ENCODE data around the gene NFIB.

Gene NFIB

DNA sequence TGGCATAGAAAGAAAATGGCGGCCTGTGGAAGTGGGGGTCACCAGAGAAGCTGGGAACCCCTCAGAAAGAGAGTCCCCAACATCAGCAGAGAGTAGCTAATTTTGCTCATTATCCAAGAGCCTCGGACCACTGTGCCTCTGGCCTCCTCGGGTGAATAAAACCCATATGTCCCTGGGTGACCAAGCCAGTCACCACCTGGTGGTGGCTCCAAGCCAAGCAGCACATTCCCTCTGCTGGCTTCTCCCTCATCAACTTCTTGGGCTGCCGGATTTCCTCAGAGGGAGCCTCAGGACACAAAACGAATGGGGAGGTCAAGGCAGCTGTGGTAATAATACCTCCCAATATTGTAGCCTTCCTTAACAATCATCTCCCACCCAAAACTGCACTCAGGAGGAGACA, 242.5 kb downstream of the NFIB start:
- DNase-seq, result no peak

DNA sequence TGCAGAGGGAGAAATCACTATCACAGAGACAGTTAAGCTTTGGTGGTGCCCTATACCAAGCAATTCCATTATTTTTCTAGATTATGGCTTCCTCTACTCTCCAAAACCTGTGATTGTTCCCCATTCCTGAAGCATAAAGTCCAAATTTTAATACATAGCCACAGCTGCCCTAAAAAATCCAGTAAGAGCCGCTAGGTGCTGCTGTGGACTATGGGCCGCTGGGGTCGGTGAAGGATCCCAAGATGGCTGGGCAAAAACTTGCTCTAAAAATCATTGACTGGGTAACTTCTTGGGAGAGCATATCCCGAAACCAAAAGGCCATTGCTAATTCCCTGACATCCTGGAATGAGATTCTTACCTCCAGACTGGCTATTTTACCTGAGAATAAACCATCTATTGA, 245.3 kb downstream of the NFIB start:
- DNase-seq, result no peak

DNA sequence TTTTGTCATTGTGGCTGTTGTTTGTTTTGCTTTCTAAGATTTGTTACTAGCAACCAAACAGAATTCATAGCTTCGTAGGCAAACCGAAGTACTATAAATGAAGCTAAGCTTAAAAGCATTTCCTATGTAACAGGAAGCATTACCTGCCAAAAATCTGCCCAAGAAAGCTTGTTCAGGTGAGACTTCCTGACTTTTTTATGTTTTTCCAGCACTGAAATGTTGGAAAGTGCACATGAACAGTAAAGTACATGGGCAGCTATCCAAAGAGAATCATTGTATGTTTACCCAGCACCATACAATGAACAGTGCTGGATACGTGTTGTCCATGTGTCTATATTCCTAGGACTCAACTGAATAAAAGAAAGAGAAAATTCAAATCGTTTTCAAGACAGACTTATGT, 247.1 kb downstream of the NFIB start:
- DNase-seq, result no peak

DNA sequence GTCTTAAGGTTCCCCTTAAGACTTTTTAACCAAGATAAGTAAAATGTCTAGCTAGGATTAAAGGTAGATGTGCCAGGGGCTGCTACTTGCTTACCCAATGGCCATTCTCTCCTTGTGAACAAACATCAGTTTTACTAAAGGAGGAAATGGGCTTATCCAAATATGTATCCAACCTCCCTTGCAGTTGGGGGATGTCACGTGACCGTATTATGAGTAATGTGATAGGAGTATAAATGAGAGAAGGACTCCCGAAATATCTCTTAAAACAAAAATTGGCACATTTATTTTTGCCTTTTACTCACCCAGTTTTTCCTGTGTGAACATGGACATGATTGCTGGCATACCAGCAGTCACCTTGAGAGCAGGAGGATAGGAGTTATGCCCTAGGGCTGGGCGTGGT, 247.9 kb downstream of the NFIB start:
- DNase-seq, result no peak

DNA sequence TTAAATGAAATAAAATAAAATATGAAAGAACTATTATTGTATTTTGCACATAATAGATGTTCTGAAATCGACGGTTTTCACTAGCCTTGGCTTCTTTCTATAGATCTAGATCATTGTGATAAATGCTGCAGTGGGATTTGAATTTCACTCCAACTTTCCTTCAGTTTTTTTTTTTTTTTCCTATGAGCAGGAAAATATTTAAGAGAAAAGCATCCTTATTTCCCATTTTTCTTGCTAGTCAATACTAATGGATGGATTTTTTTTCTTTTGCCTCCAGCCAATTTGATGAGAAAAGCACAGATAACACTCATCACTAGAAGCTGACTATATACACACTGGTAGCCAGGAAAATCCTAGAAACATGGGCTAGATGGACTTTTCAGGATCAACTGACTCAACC, 249.0 kb downstream of the NFIB start:
- no peak for DNase-seq

DNA sequence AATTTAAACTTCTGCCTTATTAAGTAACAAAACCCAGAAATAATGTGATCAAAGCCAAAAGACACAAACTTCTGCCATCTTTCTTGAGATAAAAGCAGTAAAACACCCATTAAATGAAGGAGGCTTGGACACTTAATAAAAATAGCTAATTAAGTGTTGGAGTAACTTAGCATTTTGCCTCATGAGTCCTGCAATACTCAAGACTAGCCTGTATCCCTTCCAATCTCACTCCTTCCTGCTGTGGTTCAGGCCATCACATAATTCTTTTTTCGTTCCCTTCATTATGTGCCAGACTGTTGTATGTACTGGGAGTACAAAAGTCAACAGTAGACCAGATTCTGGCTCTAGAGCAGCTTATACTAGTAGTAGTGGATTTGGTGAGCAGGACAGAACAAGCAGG, 250.2 kb downstream of the NFIB start:
- no peak for DNase-seq

DNA sequence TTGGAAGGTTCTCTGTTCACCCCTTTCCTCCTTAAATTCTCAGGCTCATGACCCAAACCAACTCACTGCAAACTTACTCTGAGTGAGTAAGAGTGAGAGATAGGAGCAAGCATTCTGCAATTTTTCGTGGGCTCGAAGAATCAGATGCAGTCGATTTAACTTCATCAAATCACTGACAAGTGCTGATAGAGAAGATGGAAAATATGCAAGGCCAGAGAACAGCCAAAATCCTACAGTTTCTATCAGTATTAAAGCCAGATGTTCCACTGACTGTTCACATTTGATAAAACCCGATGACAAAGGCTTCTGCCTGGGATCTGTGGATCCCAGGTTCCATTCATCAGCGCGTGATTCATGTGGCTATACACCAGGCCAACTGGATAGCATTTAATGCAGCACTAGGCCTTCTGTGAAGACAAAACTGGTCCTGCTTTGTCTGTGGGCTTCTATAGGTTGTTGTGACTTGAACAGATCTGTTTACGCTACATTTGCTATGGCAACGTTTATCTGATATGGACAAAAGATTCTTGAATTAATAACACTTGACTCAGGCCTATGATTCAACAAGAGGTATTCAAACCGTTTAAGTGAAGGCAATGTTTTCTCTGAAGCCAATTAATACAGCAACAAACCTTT, 251.2 kb downstream of the NFIB start:
- DNase-seq, result no peak

DNA sequence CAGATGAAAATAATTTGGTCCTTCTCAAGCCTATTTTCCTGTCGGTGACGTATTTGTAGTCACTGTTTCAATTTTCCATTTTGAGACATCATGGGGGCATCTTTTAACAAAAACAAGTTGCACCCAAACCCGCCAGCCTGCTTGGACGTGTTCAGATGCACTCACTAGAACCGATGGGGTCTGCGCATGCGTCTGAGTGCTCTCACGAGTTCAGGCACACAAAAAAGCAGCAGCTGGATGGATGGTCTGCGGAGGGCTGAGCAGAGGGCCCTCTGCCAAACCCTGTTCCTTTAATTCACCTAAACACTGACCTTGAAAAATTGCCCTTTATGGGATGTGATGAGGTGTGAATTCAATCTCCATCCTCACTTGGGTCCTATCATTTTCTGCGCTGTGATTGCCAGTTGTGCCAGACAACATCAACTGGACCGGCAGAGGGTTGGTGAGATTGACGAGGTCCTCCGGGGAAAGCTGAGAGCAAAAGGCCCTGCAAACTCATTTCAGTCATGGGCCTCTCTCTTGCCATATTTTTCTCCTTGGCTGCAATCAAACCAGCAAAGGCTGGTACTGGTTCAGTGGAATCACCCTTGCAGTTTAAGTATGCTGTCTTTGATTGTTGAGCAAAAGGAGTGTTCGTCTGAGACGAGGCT, 251.9 kb downstream of the NFIB start:
- DNase-seq, result no peak

DNA sequence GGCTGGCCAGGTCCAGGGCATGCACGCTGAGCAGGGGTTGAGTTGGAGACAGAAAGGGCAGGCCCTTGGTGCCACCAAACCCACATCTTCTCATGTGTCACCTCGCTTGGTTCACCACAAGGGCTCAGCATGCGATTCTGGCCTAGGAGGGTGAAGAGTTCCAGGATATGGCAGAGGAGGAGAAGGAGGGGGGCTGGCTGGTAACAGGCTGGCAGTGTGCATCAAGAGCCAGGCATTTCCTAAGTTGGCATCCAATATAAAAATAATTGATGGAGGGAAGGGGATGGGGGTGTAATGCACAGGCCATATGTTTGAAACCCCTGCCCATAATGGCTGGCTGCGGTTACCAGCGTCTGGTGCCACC, 255.6 kb downstream of the NFIB start:
- no peak for DNase-seq

DNA sequence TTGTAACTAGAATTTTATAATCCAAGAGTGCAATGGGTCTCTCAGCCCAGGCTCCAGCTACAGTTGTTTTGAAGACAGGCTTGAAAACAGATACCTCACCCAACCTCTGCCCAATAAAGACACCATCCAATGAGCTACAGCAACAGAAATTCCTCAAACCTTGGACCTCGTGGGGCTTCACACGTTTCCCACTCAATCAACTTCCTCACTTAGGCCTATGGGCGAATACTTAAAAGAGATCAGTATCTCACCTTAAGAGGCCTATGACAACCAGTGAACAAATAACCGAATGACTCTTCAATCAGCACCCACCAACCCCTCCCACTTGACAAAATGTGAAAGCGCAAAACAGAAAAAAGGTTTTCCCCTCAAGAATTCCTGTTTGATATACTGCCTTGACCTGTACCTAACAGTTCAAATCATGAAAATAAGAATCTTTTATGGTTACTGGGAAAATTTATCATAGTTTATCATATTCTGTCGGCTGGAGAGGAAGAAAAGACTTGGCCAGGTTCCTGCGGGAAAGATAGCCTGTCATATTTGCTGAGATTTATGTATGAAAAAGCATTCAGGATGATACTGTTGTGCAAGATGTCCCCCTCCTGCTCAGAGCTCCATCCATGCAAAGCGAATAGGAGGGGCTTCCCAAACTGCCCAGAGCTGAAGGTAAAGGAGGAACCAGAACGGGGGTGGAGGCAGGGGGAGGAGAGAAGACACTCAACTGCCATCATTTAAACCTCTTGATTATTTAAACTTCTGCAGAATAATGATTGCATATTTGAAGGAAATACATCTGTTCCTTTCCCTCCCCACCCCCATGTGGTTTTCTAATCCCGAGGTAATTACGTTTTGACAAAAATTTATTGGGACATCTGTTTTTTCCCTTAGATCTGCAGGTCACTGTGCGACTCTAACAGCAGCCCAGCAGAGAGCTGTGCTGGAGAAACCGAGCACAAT, 256.3 kb downstream of the NFIB start:
- no peak for DNase-seq

DNA sequence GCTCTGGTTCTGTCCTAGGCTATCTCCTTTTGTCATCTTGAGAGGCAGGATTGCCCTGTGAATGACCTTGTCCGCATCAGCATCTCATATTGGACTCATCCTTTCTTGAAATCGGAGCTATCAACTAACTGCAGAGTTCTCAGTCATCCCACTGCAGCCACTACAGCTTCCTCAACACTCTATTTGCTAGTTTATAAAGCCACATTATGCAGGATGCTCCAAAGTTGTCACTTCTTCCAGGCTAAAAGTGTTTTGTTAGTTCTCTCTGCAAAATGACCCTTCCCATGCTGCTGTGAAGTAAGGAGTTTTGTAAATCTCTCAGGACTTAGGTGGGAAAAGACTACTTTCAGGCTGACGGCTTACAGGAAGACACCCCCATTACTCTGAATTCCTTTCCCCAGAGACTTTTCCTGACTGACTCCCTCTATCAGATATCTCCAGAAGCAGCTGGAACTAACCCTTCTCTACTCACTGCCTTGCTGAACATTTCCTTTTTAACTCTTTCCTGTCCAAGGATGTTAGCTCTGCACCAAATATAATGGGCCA, 257.6 kb downstream of the NFIB start:
- DNase-seq, result no peak

DNA sequence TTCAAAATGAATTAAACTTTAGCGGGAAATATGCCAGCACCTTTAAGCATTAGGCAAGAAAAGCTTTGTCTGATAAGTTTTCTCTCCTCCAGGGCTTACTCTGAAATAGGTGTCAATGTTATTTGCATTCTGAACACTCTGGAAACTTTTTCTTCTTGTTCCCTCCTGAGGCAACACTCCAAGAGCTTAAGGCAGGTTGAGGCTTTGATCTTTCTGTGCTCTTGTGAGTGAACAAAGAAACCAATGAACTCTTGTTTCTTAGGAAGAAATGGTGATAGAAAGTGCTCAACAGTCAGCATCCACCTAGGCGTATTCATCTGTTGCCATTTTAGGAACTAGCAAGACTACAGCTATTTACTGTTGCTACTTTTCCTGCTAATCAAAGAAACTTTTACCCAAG, 259.8 kb downstream of the NFIB start:
- no peak for DNase-seq

DNA sequence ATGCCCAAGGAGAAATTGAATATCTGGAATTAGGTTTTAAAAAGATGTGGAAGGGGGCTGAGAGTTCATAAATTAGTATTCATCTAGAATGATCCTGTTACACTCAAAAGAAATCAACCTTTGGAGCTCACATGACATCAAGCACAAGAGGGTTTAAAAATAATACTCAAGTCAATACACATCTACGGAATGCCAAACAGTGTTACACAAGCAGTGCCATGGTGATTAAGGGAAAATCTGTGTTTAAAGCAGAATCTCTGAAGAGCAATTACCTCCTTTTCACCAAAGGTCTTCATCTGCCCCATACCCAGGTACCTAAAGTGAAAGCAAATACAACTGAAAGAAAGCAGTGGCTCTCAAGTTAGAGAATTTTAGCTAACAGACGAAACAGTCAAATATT, 261.6 kb downstream of the NFIB start:
- no peak for DNase-seq

DNA sequence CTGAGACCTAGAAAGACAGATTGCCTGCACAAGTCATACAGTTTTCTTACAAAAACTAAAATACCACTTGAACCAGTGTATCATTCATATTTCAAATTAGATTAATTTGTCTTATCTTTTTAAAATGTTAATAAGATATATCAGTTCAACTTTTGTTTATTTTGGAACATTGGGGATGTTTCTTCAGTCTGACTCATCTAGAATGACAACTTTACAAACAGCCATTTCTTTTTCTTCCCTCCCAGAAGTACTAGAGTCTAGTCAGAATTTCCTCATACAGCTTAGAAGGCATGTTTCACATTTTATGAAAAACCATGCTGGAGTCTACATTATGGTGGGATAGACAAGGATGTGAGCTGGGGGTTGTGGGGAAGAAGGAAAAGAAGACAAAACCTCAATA, 262.5 kb downstream of the NFIB start:
- DNase-seq, result no peak

DNA sequence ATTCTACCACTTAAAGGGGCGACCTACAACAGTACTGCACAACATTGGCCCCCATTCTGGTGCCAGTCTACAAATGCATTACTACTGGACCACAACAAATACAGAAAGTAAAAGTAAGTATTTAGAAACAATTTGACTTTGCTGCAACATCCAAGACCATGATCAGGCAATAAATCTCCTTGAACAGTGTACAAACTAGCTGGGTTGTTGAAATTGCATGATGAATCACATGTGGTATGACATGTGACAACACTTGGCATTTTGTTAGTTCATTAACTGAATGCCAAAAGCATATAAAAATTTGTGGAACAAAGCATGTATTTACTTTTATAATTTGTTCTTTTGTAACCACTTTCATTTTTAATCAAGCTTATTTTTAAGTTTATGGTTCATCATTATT, 270.5 kb downstream of the NFIB start:
- no peak for DNase-seq

DNA sequence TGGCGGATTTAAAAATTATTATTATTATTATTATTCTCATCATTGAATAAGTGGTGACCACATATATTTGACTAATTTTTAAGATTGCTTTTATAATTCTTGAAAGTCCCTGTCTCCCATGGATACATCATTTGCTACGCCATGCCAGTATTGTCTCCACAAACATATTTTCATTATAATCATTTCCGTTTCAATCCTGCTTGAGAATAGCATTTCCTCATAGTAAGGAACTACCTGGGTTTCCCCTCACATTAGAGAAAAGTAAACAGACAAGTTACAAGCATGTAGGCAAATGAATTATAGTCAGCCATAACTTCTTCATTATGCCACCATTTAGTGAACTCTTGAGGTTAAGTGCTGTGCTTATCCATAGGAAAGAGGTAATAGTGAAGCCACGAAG, 276.6 kb downstream of the NFIB start:
- DNase-seq, result no peak

DNA sequence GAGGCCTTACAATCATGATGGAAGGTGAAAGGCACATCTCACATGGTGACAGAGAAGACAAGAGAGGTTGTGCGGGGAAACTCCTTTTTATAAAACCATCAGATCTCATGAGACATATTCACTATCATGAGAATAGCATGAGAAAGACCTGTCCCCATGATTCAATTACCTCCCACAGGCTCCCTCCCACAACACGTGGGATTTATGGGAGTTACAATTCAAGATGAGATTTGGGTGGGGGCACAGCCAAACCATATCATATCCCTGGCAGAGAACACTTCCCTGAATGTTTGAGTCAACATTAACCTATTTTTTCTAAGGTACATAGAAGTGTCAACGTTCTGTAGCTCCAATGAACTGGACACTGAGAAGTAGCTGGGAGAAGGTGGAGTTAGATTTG, 280.9 kb downstream of the NFIB start:
- no peak for DNase-seq

Measured in right kidney (tissue), 1 donor.